Gastrocnemius medialis (tissue), 4 donors: ENCODE results near the gene AP3S2. TPM values are rescaled to one million over a fixed set of nuclear protein-coding genes. Genes with fewer than 3 reads are reported as not detected.

Source experiments
- ATAC-seq, 2 donors: fragments of 150-250 bp; one replicate each; pipeline ENCODE4 v1.9.1; 2016
- DNase-seq, 2 donors: peaks; one replicate each; pipeline ENCODE4 v3.0.0-alpha.2; 2019
- H3K27ac ChIP-seq, 4 donors: fragments of 200-600 bp; sonication (generic); 1 replicate in 1 of 4; 2 replicates in 3 of 4; pipeline ENCODE4 v1.5.1; 2016 to 2018; ENCODE audit warnings: mild to moderate bottlenecking in 2 of 4, moderate library complexity in 1 of 4
- H3K27me3 ChIP-seq, 3 donors: fragments of 200-600 bp; sonication (generic) in 2 of 3; 1 replicate in 1 of 3; 2 replicates in 2 of 3; pipeline versions ENCODE4 v1.5.1 to v1.6.0; 2016 to 2019; ENCODE audit warnings: mild to moderate bottlenecking in 1 of 3, moderate library complexity in 1 of 3
- H3K36me3 ChIP-seq, 2 donors: fragments of 200-600 bp; sonication (generic) in 1 of 2; one replicate each; pipeline ENCODE4 v1.5.1; 2017 to 2018
- H3K4me1 ChIP-seq, 2 donors: fragments of 200-600 bp; sonication (generic) in 1 of 2; one replicate each; pipeline ENCODE4 v1.5.1; 2016 to 2017; ENCODE audit warnings: mild to moderate bottlenecking in 2 of 2
- H3K4me3 ChIP-seq, 4 donors: fragments of 200-600 bp; sonication (generic) in 3 of 4; 1 replicate in 1 of 4; 2 replicates in 3 of 4; pipeline ENCODE4 v1.5.1; 2016 to 2019; ENCODE audit warnings: mild to moderate bottlenecking in 2 of 4
- H3K9me3 ChIP-seq, 3 donors: fragments of 200-600 bp; sonication (generic) in 2 of 3; 1 replicate in 1 of 3; 2 replicates in 2 of 3; pipeline ENCODE4 v1.5.1; 2016 to 2019
- CTCF ChIP-seq, 5 experiments: fragments of 450-650 bp in 3 of 5; fragments of 200-600 bp in 2 of 5; sonication (generic) in 2 of 5; IDR thresholded peaks in 4 of 5; conservative IDR thresholded peaks in 1 of 5; 1 replicate in 4 of 5; 2 replicates in 1 of 5; pipeline ENCODE4 v1.5.1; 2016 to 2019; ENCODE audit warnings: antibody characterized with exemption in 5 of 5, mild to moderate bottlenecking in 3 of 5, moderate library complexity in 3 of 5
- POLR2A ChIP-seq, 2 donors: fragments of 450-650 bp; IDR thresholded peaks; one replicate each; pipeline ENCODE4 v1.6.1; 2017; ENCODE audit warnings: antibody characterized with exemption in 2 of 2, mild to moderate bottlenecking in 2 of 2, moderate library complexity in 2 of 2
- in situ Hi-C, 4 donors: fragments of 200-750 bp; cut with MboI; loops; one replicate each; pipeline versions ENCODE4 v1.15.0 to v1.8.0; 2017; ENCODE audit warnings: low sequenced_read_pairs in 4 of 4
- intact Hi-C: fragments of 100-400 bp; cut with DNase I; formaldehyde crosslinking; loops from one replicate; pipeline ENCODE4 v1.15.1; 2023; ENCODE audit warnings: low total_unique reads
- total RNA-seq, 4 donors: library from RNA; depleted of rRNA; stranded (reverse); fragments of >200 nt; gene quantifications; one replicate each; pipeline versions ENCODE4 v1.1.0 to v1.2.3, GENCODE V29; 2016

Gene AP3S2
- total RNA-seq, 4 donors from 2014 or later, result 48.4 to 82.6 (median 71.3) TPM

DNA sequence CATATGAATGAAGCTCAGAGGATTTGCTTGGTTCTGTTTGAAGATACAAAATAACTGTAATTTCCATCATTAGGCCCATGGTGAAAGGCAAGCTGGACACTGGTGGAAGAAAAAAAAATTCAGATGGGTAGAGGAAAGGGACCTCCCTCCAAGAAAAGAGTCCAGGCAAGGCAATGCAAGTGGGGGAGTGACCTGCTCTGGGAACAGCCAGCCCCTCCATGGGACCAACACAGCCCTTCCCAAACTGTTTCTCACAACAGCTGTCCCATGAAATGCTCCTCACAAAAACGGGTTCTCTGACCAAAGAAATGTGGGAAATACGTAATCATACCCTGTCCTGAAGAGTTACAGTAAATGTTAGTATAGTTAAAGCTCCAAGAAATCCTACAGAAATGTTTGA is 4.4 kb upstream of the AP3S2 start:
- ATAC-seq (no peak), DNase-seq (no peak)
- no peaks in the 10 kb centered on the region for H3K27me3 ChIP-seq
- H3K36me3 ChIP-seq, result peaks cover 0 to 18% of the 10 kb centered on the region in 2 donors
- H3K4me1 ChIP-seq, result peaks cover 1 to 7% of the 10 kb centered on the region in 2 donors
- H3K27ac ChIP-seq, result no peak overlapping the region
- H3K9me3 ChIP-seq, result no peaks in the 10 kb centered on the region
- in situ Hi-C loops (loop anchor here in 3 of 4 donors (5.0 to 10.0 kb wide), 2 partner anchors 174 to 177 kb away; no protein-coding TSS in a partner anchor), intact Hi-C loops (no loop called here)
- no peak overlapping the region for H3K4me3 ChIP-seq
- TF ChIP-seq POLR2A (IDR thresholded peaks at IDR 0.05) (no peak), CTCF (IDR thresholded peaks at IDR 0.05 in 4 of 5, conservative IDR thresholded peaks at IDR 0.05 in 1 of 5) (no peak)

GRCh38 chr15:89893027-89893426 is 767 bp downstream of the AP3S2 start:
- no peak for TF ChIP-seq POLR2A (IDR thresholded peaks at IDR 0.05)
- no peak for TF ChIP-seq CTCF (IDR thresholded peaks at IDR 0.05 in 4 of 5, conservative IDR thresholded peaks at IDR 0.05 in 1 of 5)
- intact Hi-C loops, result loop anchor here (5.0 kb wide), 2 partner anchors 109 to 179 kb away; partner anchors contain the start of gene ZNF710
- in situ Hi-C loops, result loop anchor here in 3 of 4 donors (5.0 to 10.0 kb wide), 2 partner anchors 179 to 182 kb away; no protein-coding TSS in a partner anchor

DNA sequence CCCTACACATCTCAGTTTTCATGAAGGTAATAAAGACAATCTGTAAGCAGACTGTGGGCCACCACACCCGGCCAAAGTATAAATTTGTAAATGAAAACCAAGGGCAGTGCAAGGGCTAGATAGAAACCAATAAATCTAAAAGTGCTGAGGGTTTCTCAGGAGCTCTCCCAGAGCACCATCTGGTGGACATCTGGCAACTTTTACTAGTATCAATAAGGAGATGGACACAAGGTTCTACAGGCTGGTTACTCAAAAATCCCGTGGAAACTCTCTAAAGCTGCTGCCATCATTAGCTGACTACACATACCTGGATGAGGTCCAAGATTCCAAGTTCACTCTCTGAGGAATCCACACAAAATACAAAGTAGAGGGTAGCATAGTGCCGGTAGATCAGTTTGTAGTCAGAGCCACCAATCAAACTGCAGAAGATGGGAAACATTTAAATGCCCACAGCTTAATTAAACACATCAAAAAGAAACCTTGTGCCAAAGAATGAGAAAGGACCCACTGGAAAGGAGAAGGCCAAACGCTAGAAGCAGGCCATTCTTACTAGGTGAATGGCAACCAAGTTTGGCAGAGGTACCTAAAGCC is 5.5 kb downstream of the AP3S2 start:
- H3K27ac ChIP-seq, result no peak overlapping the region
- no peaks in the 10 kb centered on the region for H3K27me3 ChIP-seq
- in situ Hi-C loops (no loop called here), intact Hi-C loops (no loop called here)
- peaks cover 0 to 45% of the 10 kb centered on the region in 2 donors for H3K36me3 ChIP-seq
- TF ChIP-seq CTCF (IDR thresholded peaks at IDR 0.05 in 4 of 5, conservative IDR thresholded peaks at IDR 0.05 in 1 of 5) (peak in 1 of 5 experiments; percentile 16), POLR2A (IDR thresholded peaks at IDR 0.05) (no peak)
- ATAC-seq (no peak), DNase-seq (no peak)
- peaks cover 10 to 19% of the 10 kb centered on the region in 2 donors for H3K4me1 ChIP-seq
- no peak overlapping the region for H3K4me3 ChIP-seq
- no peaks in the 10 kb centered on the region for H3K9me3 ChIP-seq

More at GRCh38 chr15:89893027-89893426, 767 bp downstream of the AP3S2 start:
- DNase-seq, result no peak
- Histone ChIP-seq H3K4me3 (peak overlapping the region; percentile 68 to 95 (median 80)), H3K4me1 (peaks cover 10 to 16% of the 10 kb centered on the region in 2 donors), H3K27ac (peak overlapping the region; percentile 90 to 95 (median 90)), H3K36me3 (peaks cover 0 to 10% of the 10 kb centered on the region in 2 donors), H3K27me3 (no peaks in the 10 kb centered on the region), H3K9me3 (no peaks in the 10 kb centered on the region)
- no peak for ATAC-seq

DNA sequence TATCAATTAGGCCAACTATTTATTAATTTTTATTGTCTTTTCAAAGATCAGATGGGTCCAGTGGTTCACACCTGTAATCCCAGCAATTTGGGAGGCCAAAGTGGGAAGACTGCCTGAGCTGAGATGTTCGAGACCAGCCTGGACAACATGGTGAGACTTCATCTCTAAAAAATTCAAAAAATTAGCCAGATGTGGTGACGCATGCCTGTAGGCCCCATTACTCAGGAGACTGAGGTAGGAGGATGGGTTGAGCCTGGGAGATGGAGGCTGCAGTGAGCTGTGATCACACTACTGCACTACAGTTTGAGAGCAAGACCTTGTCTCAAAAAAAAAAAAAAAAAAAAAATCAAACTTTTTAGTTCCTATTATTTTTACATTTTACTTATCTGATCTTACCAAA is 8.2 kb downstream of the AP3S2 start:
- Histone ChIP-seq H3K4me1 (peaks cover 0 to 8% of the 10 kb centered on the region in 2 donors), H3K4me3 (no peak overlapping the region), H3K36me3 (peaks cover 0 to 71% of the 10 kb centered on the region in 2 donors), H3K27ac (peak overlapping the region; percentile 67 to 81 (median 75)), H3K9me3 (no peaks in the 10 kb centered on the region), H3K27me3 (no peaks in the 10 kb centered on the region)
- intact Hi-C loops, result no loop called here
- ATAC-seq (no peak), DNase-seq (no peak)
- TF ChIP-seq CTCF (IDR thresholded peaks at IDR 0.05 in 4 of 5, conservative IDR thresholded peaks at IDR 0.05 in 1 of 5) (no peak), POLR2A (IDR thresholded peaks at IDR 0.05) (no peak)
- in situ Hi-C loops, result no loop called here
